T-helper 1 cell treated with Interleukin-12 subunit alpha and Interleukin-12 subunit beta and Interleukin-4 antibody, amounts not matched to agents 30 μg/mL and 1 μg/mL, for 36 hours (primary cell): ENCODE data around the gene SRSF7.
"Not testable (repeated sequence)": the region's sequence is repeated elsewhere in the genome, so short reads cannot be mapped to it uniquely, and the experiment has no call there.

Experiments
- H3K27ac Mint-ChIP-seq: one replicate; pipeline ENCODE4 v1.8.0; 2021; ENCODE audit warnings: mild to moderate bottlenecking, mixed read lengths
- H3K27me3 Mint-ChIP-seq: one replicate; pipeline ENCODE4 v1.8.0; 2021; ENCODE audit warnings: low read depth, mixed read lengths
- H3K36me3 Mint-ChIP-seq: one replicate; pipeline ENCODE4 v1.8.0; 2021; ENCODE audit warnings: low read depth, mixed read lengths
- H3K4me1 Mint-ChIP-seq: one replicate; pipeline ENCODE4 v1.8.0; 2021; ENCODE audit warnings: low read depth, mixed read lengths
- H3K4me3 Mint-ChIP-seq: one replicate; pipeline ENCODE4 v1.8.0; 2021; ENCODE audit warnings: mild to moderate bottlenecking, moderate library complexity, mixed read lengths
- H3K9me3 Mint-ChIP-seq: one replicate; pipeline ENCODE4 v1.8.0; 2021; ENCODE audit warnings: mixed read lengths

Gene SRSF7

DNA sequence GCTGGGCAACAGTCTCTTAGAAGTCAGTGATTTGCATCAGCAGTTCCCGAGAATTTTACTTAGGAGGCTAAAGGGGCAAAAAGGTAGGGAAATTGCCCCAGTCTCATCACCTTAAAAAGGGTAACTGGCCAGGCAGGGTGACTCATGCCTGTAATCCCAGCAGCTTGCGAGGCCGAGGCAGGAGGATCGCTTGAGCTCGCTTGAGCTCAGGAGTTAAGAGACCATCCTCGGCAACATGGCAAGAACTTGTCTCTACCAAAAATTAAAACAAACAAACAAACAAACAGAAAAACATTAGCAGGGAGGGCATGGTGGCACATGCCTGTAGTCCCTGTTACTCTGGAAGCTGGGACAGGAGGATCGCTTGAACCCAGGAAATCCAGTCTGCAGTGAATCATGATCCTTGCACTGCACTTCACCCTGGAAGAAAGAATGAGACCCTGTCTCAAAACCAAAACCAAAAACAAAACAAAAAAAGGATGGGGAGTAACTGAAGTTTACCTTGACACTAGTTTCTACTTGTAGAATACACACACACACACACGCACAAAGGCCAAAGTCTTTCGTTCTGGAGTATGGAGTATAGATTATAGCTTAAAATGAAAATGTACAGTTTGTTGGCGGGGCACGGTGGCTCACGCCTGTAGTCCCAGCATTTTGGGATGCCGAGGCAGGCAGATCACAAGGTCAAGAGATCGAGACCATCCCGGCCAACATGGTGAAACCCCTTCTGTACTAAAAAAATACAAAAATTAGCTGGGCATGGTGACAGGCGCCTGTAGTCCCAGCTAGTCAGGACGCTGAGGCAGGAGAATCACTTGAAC, 24.1 kb upstream of the SRSF7 start:
- Mint-ChIP-seq H3K36me3 (peaks cover 6% of the 10 kb centered on the region), H3K4me3 (no peak overlapping the region), H3K27ac (no peak overlapping the region), H3K4me1 (peaks cover 16% of the 10 kb centered on the region), H3K27me3 (peaks cover 26% of the 10 kb centered on the region), H3K9me3 (no peaks in the 10 kb centered on the region)

DNA sequence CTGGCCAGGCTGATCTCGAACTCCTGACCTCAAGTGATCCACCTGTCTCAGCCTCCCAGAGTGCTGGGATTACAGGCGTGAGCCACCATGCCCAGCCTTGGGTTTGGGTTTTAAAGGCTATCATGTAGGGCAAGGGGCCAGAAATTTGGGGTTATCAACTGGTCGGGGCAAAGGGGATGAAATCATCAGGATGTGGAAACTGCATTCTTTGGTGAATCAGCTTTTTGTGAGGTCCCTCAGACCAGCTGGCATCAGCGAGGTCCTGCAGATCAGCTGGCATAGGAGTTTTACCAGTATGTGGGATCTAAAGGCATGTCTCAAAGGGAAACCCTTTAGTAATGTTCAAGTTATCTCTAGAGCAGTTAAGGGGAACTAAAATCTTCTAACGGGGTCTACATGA, 20.5 kb upstream of the SRSF7 start:
- Mint-ChIP-seq H3K4me1 (peaks cover 2% of the 10 kb centered on the region), H3K9me3 (no peaks in the 10 kb centered on the region), H3K36me3 (no peaks in the 10 kb centered on the region), H3K4me3 (no peak overlapping the region), H3K27ac (no peak overlapping the region), H3K27me3 (peaks cover 23% of the 10 kb centered on the region)

DNA sequence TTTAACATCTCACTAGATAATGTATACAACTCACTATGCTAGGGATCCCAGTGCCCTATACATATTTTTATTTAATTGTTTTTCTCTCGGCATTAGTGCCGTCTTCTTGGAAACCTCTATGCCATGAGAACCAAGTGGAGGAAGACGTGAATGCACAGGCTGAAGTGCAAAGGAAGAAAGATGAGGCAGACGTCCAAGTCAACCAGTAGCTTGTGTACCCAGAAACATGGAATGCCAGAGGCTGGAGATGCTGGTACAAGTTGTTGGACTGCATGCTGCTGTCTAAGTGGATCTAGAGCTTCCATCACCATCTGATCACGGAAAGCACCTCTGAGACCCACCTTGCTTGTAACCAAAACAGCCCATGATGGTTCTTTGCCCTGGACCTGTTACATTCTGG, 14.4 kb upstream of the SRSF7 start:
- Mint-ChIP-seq H3K27me3 (no peaks in the 10 kb centered on the region), H3K9me3 (peaks cover 2% of the 10 kb centered on the region), H3K4me3 (no peak overlapping the region), H3K36me3 (no peaks in the 10 kb centered on the region), H3K27ac (no peak overlapping the region), H3K4me1 (peaks cover 12% of the 10 kb centered on the region)

GRCh38 chr2:38765149-38765548, 14.0 kb upstream of the SRSF7 start:
- Mint-ChIP-seq H3K4me1 (peaks cover 12% of the 10 kb centered on the region), H3K27me3 (no peaks in the 10 kb centered on the region), H3K9me3 (peaks cover 2% of the 10 kb centered on the region), H3K36me3 (no peaks in the 10 kb centered on the region), H3K27ac (no peak overlapping the region), H3K4me3 (no peak overlapping the region)

DNA sequence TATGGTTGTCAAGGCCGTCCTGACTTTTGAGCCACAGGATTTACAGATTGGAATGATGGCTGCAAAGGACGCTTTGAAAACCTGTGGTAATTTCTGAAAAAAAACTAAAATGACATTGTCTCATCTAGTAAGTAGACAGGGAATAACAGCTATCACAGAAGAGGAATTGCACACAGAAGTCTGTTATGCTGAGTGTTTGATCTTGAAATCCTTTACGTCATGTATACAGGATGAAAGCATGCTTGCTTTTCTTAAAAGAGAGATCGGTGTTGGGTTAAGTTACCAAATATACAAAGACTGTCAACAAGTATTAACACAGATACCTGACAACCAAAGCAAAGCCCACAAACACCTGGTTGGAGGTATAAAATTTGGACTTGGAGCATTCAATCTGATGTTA, 12.6 kb upstream of the SRSF7 start:
- H3K4me3 Mint-ChIP-seq: no peak overlapping the region
- H3K36me3 Mint-ChIP-seq: no peaks in the 10 kb centered on the region
- peaks cover 12% of the 10 kb centered on the region for H3K4me1 Mint-ChIP-seq
- peaks cover 2% of the 10 kb centered on the region for H3K9me3 Mint-ChIP-seq
- H3K27me3 Mint-ChIP-seq: no peaks in the 10 kb centered on the region
- no peak overlapping the region for H3K27ac Mint-ChIP-seq

GRCh38 chr2:38763228-38763627, 12.1 kb upstream of the SRSF7 start:
- Mint-ChIP-seq H3K4me1 (peaks cover 12% of the 10 kb centered on the region), H3K9me3 (peaks cover 2% of the 10 kb centered on the region), H3K27ac (peak overlapping the region; percentile 69), H3K4me3 (no peak overlapping the region), H3K36me3 (no peaks in the 10 kb centered on the region), H3K27me3 (no peaks in the 10 kb centered on the region)

DNA sequence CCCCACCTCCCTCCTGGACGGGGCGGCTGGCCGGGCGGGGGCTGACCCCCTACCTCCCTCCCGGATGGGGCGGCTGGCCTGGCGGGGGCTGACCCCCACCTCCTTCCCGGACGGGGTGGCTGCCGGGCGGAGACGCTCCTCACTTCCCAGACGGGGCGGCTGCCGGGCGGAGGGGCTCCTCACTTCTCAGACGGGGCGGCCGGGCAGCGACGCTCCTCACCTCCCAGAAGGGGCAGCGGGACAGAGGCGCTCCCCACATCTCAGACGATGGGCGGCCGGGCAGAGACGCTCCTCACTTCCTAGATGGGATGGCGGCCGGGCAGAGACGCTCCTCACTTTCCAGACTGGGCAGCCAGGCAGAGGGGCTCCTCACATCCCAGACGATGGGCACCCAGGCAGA, 4.7 kb upstream of the SRSF7 start:
- H3K27ac Mint-ChIP-seq, H3K4me3 Mint-ChIP-seq, H3K36me3 Mint-ChIP-seq: not testable (repeated sequence)

DNA sequence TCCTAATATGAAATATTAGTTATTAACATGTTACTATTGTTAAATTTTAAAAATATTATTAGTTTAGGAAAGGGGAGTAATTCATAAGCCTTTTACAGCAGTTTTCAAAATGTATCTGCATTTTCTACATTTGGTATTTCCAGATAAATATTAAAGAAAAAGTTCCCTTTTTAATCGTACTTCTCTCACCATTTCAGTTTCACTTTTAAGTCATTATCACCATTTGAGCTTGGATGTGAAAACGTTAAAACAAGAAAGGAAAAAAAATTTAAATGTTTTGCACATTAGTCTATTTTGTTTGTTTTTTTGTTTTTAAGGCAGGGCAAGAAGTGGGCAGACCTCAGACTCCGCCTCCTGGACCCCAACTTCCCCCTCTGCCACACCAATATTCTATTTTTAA, 3.3 kb upstream of the SRSF7 start:
- Mint-ChIP-seq H3K27ac (peak overlapping the region; percentile 71), H3K9me3 (no peaks in the 10 kb centered on the region), H3K36me3 (peaks cover 13% of the 10 kb centered on the region), H3K27me3 (peaks cover 3% of the 10 kb centered on the region), H3K4me1 (peaks cover 23% of the 10 kb centered on the region), H3K4me3 (peak overlapping the region; percentile 51)

More for the DNA sequence above, 4.7 kb upstream of the SRSF7 start:
- not testable (repeated sequence) for H3K9me3 Mint-ChIP-seq, H3K27me3 Mint-ChIP-seq
- peaks cover 18% of the 10 kb centered on the region for H3K4me1 Mint-ChIP-seq

DNA sequence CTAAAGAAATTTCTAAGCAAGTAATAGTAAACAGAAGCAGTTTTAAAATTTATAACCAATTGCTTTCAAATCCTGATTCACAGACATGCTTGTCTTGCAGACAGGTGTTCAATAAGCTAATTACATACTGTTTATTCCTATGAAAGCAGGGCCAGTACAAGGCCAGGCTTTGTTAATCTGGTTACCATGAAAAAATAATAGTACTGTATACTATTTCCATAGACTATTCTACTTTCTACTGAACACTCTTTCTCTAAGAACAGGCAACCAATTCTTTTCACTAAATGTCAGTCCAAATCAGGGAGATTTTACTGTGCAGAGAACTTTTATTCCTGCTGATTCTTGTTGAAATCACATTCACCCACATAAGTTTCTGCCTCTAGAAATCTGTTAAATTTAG, 2.9 kb upstream of the SRSF7 start:
- Mint-ChIP-seq H3K4me1 (peaks cover 26% of the 10 kb centered on the region), H3K27ac (peak overlapping the region; percentile 82), H3K36me3 (peaks cover 17% of the 10 kb centered on the region), H3K4me3 (peak overlapping the region; percentile 65), H3K27me3 (peaks cover 3% of the 10 kb centered on the region), H3K9me3 (no peaks in the 10 kb centered on the region)

DNA sequence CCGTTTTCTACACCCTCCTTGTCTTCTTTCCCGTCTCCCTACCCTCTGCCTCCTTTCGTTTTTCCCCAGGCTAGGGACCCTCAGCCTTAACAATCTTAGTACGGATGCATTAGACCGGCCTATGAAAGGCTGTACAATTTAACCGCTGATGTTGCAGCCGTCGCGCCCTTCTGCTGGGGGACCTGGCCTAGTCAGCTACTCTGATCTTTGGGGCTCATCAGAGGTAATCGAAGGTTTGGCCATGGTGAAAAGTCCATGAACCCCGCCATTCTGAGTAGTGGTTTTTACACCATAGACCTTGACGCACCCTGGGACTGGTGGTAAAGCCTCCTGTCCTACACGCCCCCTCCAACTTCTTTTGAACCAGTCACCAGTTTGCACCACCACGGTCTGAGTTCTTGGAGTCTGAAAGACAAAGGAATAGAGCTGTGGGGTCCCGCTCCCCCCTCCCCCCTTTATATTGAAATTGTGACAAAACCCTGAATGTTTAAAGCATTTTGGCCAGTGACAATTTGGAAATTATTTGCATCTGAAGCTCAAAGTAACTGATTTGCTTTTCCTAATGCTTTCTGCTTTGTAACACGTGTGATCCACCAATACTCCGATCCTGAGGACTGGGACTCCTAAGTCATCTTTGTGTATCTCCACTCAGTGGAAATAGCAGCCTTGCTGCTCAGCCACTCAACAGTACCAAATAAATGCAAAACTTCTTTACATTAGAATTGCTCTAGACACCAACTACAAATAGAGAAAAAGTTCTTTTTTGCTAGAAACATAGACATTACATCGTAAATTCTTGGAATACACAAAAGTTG, 642 bp upstream of the SRSF7 start:
- H3K9me3 Mint-ChIP-seq: no peaks in the 10 kb centered on the region
- H3K4me3 Mint-ChIP-seq: peak overlapping the region; percentile 100
- H3K36me3 Mint-ChIP-seq: peaks cover 38% of the 10 kb centered on the region
- peaks cover 3% of the 10 kb centered on the region for H3K27me3 Mint-ChIP-seq
- H3K4me1 Mint-ChIP-seq: peaks cover 48% of the 10 kb centered on the region
- H3K27ac Mint-ChIP-seq: peak overlapping the region; percentile 100

GRCh38 chr2:38750011-38750890, 910 bp downstream of the SRSF7 start:
- Mint-ChIP-seq H3K27ac (peak overlapping the region; percentile 100), H3K4me1 (peaks cover 60% of the 10 kb centered on the region), H3K4me3 (peak overlapping the region; percentile 100), H3K36me3 (peaks cover 53% of the 10 kb centered on the region), H3K9me3 (no peaks in the 10 kb centered on the region), H3K27me3 (peaks cover 3% of the 10 kb centered on the region)

DNA sequence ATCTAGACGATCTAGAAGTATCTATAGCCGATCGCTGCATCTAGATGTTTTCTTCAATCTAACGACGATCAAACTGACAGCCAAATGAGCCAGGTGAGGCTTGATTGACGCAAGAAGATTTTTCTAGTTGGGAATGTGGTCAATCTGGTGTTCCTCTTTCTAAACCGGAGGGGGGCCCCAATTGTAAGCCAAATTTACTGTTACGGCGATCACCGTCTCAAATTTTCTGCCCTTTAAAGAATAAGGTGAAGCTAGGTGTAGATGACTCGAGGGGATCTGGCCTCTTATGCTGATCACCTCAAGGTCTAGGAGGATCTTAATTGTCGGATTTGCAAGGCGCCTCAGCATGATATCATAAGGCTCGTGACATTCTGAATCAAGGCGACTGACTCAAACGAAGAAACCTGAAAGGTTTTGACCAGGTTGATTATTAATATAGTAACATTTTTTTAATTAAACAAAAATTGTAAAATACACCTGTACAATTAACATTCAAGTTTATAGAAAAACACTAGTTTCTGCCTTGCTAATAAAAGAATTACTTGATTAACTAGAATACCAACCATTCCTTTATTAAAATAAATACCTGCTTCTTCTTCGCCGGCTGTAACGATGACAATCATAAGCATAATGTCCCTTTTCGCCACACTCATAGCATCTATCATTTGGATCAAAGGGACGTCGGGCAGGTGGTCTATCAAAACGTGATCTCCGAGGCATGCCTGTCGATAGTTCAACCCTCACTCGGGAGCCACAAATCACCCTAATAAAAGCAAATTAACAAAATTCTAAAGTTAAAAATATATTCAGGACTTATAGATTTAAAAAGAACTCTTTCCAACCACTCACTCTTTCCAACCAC, 2.0 kb downstream of the SRSF7 start:
- peak overlapping the region; percentile 71 for H3K27ac Mint-ChIP-seq
- peaks cover 3% of the 10 kb centered on the region for H3K27me3 Mint-ChIP-seq
- H3K36me3 Mint-ChIP-seq: peaks cover 61% of the 10 kb centered on the region
- H3K9me3 Mint-ChIP-seq: no peaks in the 10 kb centered on the region
- H3K4me1 Mint-ChIP-seq: peaks cover 65% of the 10 kb centered on the region
- peak overlapping the region; percentile 100 for H3K4me3 Mint-ChIP-seq

DNA sequence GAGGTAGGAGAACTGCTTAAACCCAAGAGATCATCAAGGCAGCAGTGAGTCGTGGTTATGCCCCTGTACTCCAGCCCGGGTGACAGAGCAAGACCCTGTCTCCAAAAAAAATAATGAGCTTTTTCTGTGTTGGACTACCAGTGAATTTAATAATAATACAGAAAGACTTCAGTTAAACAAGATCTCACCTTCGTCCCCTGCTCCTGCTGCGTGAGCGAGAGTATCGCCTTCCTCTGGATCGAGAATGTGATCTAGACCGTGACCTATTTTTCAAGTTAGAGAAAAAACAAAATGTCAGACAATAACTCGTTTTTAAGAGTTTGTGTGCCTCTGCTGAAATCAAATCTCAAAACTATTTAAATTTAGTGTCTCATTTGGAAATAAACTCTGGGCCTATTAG, 2.8 kb downstream of the SRSF7 start:
- Mint-ChIP-seq H3K27ac (peak overlapping the region; percentile 62), H3K4me1 (peaks cover 64% of the 10 kb centered on the region), H3K27me3 (peaks cover 3% of the 10 kb centered on the region), H3K9me3 (no peaks in the 10 kb centered on the region), H3K4me3 (peak overlapping the region; percentile 70), H3K36me3 (peaks cover 67% of the 10 kb centered on the region)
